ENCODE data around the gene HDGF.

- TF ChIP-seq CTCF (IDR thresholded peaks at IDR 0.05; ENCODE audit: low read length) (no peak), EZH2 (IDR thresholded peaks at IDR 0.05; ENCODE audit: borderline replicate concordance, low read length) (no peak)
Measured at GRCh38 chr1:156749419-156750118, 1.9 kb downstream of the HDGF start.
